DND-41 (cell line): Measurements from ENCODE around the gene RPS19.

Source experiments
- CTCF ChIP-seq: IDR thresholded peaks from 2 replicates; pipeline ENCODE4 v1.5.1; 2012; ENCODE audit warnings: borderline replicate concordance, low read length, moderate library complexity, mild to moderate bottlenecking; ENCODE audit not compliant: poor library complexity, severe bottlenecking; ENCODE audit errors: extremely low read depth
- EZH2 ChIP-seq: IDR thresholded peaks from 3 replicates; pipeline ENCODE4 v1.6.1; 2012; ENCODE audit warnings: borderline replicate concordance, low read depth, mild to moderate bottlenecking, moderate library complexity, low read length, inconsistent platforms; ENCODE audit not compliant: severe bottlenecking

GRCh38 chr19:41872384-41872774 is 12.3 kb downstream of the RPS19 start:
- TF ChIP-seq CTCF (no peak), EZH2 (no peak)
